Measurements from ENCODE around the gene UBASH3B. TPM values are rescaled to one million over a fixed set of nuclear protein-coding genes. Genes with fewer than 3 reads are reported as not detected.

Gene UBASH3B
- total RNA-seq, 1 experiment from 2014 or later, result 10.3 TPM

GRCh38 chr11:122723106-122723505, 67.6 kb downstream of the UBASH3B start:
- POLR2A ChIA-PET, result no interaction called here
- BruUV-seq (replicated peaks), result no TSS peak
- intact Hi-C loops (cut with micrococcal nuclease), result no loop called here
- Mint-ChIP-seq H3K4me1 (ENCODE audit: insufficient read depth, unreplicated experiment) (peaks cover 23% of the 10 kb centered on the region), H3K36me3 (ENCODE audit: insufficient read depth, unreplicated experiment) (no peaks in the 10 kb centered on the region), H3K27me3 (ENCODE audit: insufficient read depth, unreplicated experiment) (no peaks in the 10 kb centered on the region), H3K27ac (ENCODE audit: low read depth, unreplicated experiment) (no peak overlapping the region), H3K9me3 (ENCODE audit: unreplicated experiment) (no peaks in the 10 kb centered on the region), H3K4me3 (ENCODE audit: unreplicated experiment) (no peak overlapping the region)
- DNase-seq (ENCODE audit: unreplicated experiment), result no peak
- CTCF ChIA-PET, result interaction anchor here (0.9 kb wide), 1 partner anchor 24 kb away, joined by 3 read pairs; no protein-coding TSS in a partner anchor
- no peak for TF ChIP-seq CTCF (IDR thresholded peaks at IDR 0.05; ENCODE audit: unreplicated experiment)

- CTCF ChIA-PET, result interaction anchor here (0.9 kb wide), 1 partner anchor 24 kb away, joined by 3 read pairs; no protein-coding TSS in a partner anchor
- Mint-ChIP-seq H3K27ac (ENCODE audit: low read depth, unreplicated experiment) (no peak overlapping the region), H3K27me3 (ENCODE audit: insufficient read depth, unreplicated experiment) (no peaks in the 10 kb centered on the region), H3K4me3 (ENCODE audit: unreplicated experiment) (no peak overlapping the region), H3K4me1 (ENCODE audit: insufficient read depth, unreplicated experiment) (peaks cover 23% of the 10 kb centered on the region), H3K36me3 (ENCODE audit: insufficient read depth, unreplicated experiment) (no peaks in the 10 kb centered on the region), H3K9me3 (ENCODE audit: unreplicated experiment) (no peaks in the 10 kb centered on the region)
- intact Hi-C loops (cut with micrococcal nuclease), result no loop called here
- POLR2A ChIA-PET, result no interaction called here
- no peak for DNase-seq (ENCODE audit: unreplicated experiment)
- no TSS peak for BruUV-seq (replicated peaks)
- TF ChIP-seq CTCF (IDR thresholded peaks at IDR 0.05; ENCODE audit: unreplicated experiment), result no peak
Measured at GRCh38 chr11:122723576-122723975, 68.1 kb downstream of the UBASH3B start.

- CTCF ChIA-PET, result no interaction called here
- Mint-ChIP-seq H3K4me3 (ENCODE audit: unreplicated experiment) (no peak overlapping the region), H3K36me3 (ENCODE audit: insufficient read depth, unreplicated experiment) (no peaks in the 10 kb centered on the region), H3K4me1 (ENCODE audit: insufficient read depth, unreplicated experiment) (peaks cover 23% of the 10 kb centered on the region), H3K9me3 (ENCODE audit: unreplicated experiment) (no peaks in the 10 kb centered on the region), H3K27me3 (ENCODE audit: insufficient read depth, unreplicated experiment) (no peaks in the 10 kb centered on the region), H3K27ac (ENCODE audit: low read depth, unreplicated experiment) (no peak overlapping the region)
- BruUV-seq (replicated peaks), result no TSS peak
- intact Hi-C loops (cut with micrococcal nuclease), result no loop called here
- DNase-seq (ENCODE audit: unreplicated experiment), result no peak
- POLR2A ChIA-PET, result no interaction called here
- no peak for TF ChIP-seq CTCF (IDR thresholded peaks at IDR 0.05; ENCODE audit: unreplicated experiment)
Measured at GRCh38 chr11:122724520-122724919, 69.0 kb downstream of the UBASH3B start.

- no peak for DNase-seq (ENCODE audit: unreplicated experiment)
- TF ChIP-seq CTCF (IDR thresholded peaks at IDR 0.05; ENCODE audit: unreplicated experiment), result no peak
- BruUV-seq (replicated peaks), result no TSS peak
- CTCF ChIA-PET, result interaction anchor here (0.6 kb wide), 1 partner anchor 1613 kb away, joined by 3 read pairs; no protein-coding TSS in a partner anchor
- Mint-ChIP-seq H3K36me3 (ENCODE audit: insufficient read depth, unreplicated experiment) (no peaks in the 10 kb centered on the region), H3K4me3 (ENCODE audit: unreplicated experiment) (no peak overlapping the region), H3K9me3 (ENCODE audit: unreplicated experiment) (no peaks in the 10 kb centered on the region), H3K4me1 (ENCODE audit: insufficient read depth, unreplicated experiment) (peaks cover 10% of the 10 kb centered on the region), H3K27me3 (ENCODE audit: insufficient read depth, unreplicated experiment) (no peaks in the 10 kb centered on the region), H3K27ac (ENCODE audit: low read depth, unreplicated experiment) (no peak overlapping the region)
- POLR2A ChIA-PET, result no interaction called here
- intact Hi-C loops (cut with micrococcal nuclease), result no loop called here
Measured at GRCh38 chr11:122726028-122726427, 70.5 kb downstream of the UBASH3B start.
